GM19193 (cell line): ENCODE data around the gene AKAP11.

Experiments
- POLR2A ChIP-seq: IDR thresholded peaks from 4 replicates; pipeline ENCODE4 v1.6.1; 2011; ENCODE audit not compliant: insufficient read depth, insufficient read length; ENCODE audit errors: extremely low read depth

The AKAP11 gene

GRCh38 chr13:42354241-42355091, 82.5 kb downstream of the AKAP11 start:
- TF ChIP-seq POLR2A = no peak

- no peak for TF ChIP-seq POLR2A
These were observed 83.1 kb downstream of the AKAP11 start for GRCh38 chr13:42355092-42355485.

DNA sequence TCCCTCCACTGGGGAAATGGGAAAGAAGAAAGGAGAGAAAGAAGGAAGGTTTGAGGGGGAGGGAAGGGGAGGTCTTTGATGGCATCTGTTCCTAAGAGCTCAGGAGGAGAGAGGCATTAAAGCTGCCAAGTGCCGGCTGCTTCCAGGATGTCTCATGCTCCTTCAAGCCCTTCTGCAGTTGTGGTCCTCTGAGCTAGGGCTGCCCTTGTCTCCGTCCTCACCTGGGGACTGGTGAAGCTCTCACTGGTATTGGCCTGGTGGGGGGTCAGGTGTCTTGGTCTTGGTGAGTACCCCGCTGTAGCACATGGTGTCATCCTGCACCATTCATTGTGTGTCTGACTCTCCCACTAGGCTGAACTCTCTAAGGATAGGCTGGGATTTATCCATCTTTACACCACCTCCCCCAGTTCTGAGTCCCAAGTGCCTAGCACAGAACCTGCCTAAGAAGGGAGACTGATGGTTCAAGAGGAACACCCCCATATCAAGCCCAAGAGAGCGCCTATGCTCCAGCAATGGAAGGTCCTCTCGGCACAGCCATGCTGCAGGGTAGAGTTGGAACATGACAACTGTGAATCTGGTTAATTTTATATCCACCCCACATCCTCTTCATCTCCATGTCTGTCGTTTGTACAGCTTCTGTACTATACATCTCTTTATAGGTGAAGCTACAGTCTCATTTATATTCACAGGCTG, 83.7 kb downstream of the AKAP11 start:
- TF ChIP-seq POLR2A = no peak

DNA sequence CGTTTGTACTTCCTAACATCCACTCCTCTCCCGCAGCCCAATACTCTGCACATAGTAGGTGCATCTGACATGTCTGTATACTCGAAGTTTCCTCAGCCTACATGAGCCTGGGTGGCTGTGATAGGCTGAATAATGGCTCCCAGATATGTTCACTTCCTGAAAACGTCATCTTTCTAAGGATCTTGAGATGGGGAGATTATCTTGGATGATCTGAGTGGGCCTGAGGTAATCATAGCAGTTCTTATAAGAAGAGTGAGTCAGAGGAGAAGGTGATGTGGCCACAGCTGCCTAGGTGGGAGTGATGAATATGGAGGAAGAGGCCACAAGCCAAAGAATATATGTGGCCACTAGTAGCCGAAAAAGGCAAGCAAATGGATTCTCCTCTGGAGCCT, 84.2 kb downstream of the AKAP11 start:
- TF ChIP-seq POLR2A = no peak

DNA sequence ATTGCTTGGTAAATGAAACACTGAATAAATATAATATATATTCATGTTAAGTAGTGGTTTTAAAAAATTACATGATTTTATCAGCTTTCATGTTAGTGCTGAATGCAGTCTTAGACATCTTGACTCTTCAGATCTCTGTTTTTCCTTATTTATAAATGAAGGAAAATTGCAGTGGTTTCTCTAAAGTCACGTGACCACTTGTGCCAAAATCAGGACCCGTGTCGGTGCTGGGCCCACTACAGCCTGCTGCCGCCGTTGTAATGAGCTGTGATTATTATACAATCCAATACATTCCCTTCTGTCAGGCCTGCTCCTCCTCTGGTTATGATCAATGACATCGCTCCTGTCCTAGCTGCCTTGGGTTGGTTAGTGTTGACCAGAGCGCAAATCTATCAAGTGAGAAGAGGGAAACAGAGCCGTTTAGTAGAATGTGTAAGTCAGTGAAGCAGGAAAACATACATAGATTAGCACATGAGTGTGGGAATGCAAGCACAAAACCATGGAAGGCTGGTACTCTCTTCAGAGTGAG, 88.2 kb downstream of the AKAP11 start:
- no peak for TF ChIP-seq POLR2A

- TF ChIP-seq POLR2A = no peak
These were observed 89.7 kb downstream of the AKAP11 start for GRCh38 chr13:42361701-42362100.

DNA sequence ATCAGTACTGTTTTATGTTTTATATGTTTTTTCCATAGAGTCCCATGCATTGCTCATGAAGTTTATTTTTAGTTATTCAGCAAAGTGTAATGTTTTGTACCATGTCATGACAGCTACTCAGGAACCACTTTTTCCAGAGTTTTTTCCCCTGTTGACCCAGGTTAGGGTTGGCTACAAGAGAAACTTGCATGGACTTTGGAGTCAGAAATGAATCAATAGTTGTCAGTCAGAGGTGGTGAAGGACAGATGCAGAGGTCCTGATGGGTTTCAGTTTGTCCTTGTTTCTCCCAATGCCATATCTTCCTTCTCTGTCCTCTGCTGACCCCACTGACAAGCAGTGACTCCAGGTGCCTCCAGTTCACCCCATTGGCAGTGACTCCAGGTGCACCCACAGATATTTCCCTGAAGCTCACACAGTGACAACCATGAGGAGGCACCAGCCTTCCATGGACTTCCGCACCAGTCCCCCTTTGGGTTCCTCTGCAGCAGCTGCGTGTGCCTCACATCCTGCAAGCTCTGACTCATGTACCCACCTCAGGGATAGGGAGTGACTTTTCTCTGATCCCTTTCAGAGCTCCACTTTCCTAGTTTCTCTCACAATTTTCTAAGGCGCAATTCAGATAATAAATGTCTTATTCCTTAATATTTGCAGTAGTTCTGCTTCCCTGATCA, 92.1 kb downstream of the AKAP11 start:
- TF ChIP-seq POLR2A = no peak

GRCh38 chr13:42364613-42365000, 92.7 kb downstream of the AKAP11 start:
- TF ChIP-seq POLR2A = no peak

DNA sequence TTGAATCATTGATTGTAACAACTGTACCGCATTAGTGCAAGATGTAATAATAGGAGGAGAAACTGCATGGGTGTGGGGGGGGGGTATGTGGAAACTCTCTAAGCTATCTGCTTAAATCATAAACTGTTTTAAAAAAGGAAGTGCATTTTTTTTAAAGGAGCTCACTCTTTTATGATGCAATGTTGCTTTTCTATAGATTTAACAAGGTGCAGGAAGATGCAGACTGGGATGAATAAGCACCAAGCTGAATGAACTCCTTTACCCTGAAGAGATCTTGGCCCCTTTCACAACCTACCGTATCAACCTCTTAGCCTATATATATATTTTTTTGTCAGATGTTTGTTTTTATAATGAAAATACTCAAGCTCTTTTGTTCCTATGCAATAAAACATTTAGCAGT, 95.9 kb downstream of the AKAP11 start:
- TF ChIP-seq POLR2A = no peak

DNA sequence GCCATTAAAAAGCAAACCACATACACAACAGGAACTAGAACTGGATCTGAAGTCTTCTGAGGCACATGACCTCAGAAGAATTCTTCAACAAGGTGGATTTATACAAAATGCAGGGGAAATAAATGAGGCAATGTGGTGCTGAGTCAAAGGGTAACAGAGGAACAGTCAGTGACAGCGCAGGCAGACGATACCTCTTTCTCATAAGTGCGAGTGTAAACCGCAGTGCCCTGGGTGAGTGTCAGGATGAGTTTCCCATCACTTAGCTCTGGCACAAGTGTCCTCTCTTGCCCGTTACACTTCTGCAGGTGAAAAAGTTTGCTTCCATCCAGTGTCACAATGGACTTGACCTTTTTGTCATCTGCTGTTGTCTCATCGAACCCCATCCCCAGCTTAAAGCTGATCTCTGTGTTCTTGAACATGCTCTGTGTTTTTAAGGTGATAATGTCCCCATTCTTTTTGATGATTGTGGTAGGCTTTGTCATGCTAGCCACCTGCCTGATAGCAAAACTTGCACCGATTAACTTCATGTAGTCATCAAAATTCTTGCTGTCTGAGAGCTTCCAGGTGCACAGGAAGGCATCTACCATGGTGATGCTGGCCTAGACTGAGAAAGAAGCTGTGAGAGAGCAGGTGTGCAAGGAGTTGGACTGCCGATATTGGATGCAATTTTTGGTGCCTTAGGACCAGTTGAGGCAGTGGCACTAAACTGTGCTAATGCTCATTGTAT, 97.3 kb downstream of the AKAP11 start:
- no peak for TF ChIP-seq POLR2A

- no peak for TF ChIP-seq POLR2A
These were observed 98.3 kb downstream of the AKAP11 start for GRCh38 chr13:42370229-42370628.
